ENCODE measurements around the gene ATP2B3. TPM values are rescaled to one million over a fixed set of nuclear protein-coding genes. Genes with fewer than 3 reads are reported as not detected.

The ATP2B3 gene
- polyA plus RNA-seq, 1 experiment = 0.02 TPM

GRCh38 chrX:153614818-153615217, 97.4 kb downstream of the ATP2B3 start:
- no peaks in the 10 kb centered on the region for H3K36me3 ChIP-seq (ENCODE audit: control insufficient read depth, insufficient read depth, low read length)
- ChIA-PET CTCF (interaction anchor here (1.1 kb wide), 1 partner anchor 8 kb away, joined by 4 read pairs; no protein-coding TSS in a partner anchor), POLR2A (no interaction called here)
- TF ChIP-seq CTCF (IDR thresholded peaks at IDR 0.05; ENCODE audit: insufficient read depth, low read depth, low read length) = no peak
- H3K27me3 ChIP-seq (ENCODE audit: control insufficient read depth, insufficient read depth, low read length) = 0 out of 2 replicates have a peak, but pooled peaks cover 2% of the 10 kb centered on the region
- H3K4me3 ChIP-seq (ENCODE audit: low read depth, low read length) = no peak overlapping the region
- DNase-seq (ENCODE audit: low read depth) = no peak

GRCh38 chrX:153620576-153620975, 103.1 kb downstream of the ATP2B3 start:
- Histone ChIP-seq H3K27me3 (ENCODE audit: control insufficient read depth, insufficient read depth, low read length) (0 out of 2 replicates have a peak, but pooled peaks cover 2% of the 10 kb centered on the region), H3K36me3 (ENCODE audit: control insufficient read depth, insufficient read depth, low read length) (no peaks in the 10 kb centered on the region), H3K4me3 (ENCODE audit: low read depth, low read length) (no peak overlapping the region)
- DNase-seq (ENCODE audit: low read depth) = no peak
- no peak for TF ChIP-seq CTCF (IDR thresholded peaks at IDR 0.05; ENCODE audit: insufficient read depth, low read depth, low read length)
- CTCF ChIA-PET = no interaction called here
- POLR2A ChIA-PET = no interaction called here

GRCh38 chrX:153621949-153622598, 104.6 kb downstream of the ATP2B3 start:
- CTCF ChIA-PET = no interaction called here
- TF ChIP-seq CTCF (IDR thresholded peaks at IDR 0.05; ENCODE audit: insufficient read depth, low read depth, low read length) = no peak
- Histone ChIP-seq H3K27me3 (ENCODE audit: control insufficient read depth, insufficient read depth, low read length) (0 out of 2 replicates have a peak, but pooled peaks cover 2% of the 10 kb centered on the region), H3K36me3 (ENCODE audit: control insufficient read depth, insufficient read depth, low read length) (no peaks in the 10 kb centered on the region), H3K4me3 (ENCODE audit: low read depth, low read length) (no peak overlapping the region)
- no peak for DNase-seq (ENCODE audit: low read depth)
- POLR2A ChIA-PET = no interaction called here

GRCh38 chrX:153622661-153623309, 105.3 kb downstream of the ATP2B3 start:
- ChIA-PET POLR2A (no interaction called here), CTCF (interaction anchor here (1.0 kb wide), 1 partner anchor 9 kb away, joined by 4 read pairs; no protein-coding TSS in a partner anchor)
- no peak for DNase-seq (ENCODE audit: low read depth)
- H3K4me3 ChIP-seq (ENCODE audit: low read depth, low read length) = no peak overlapping the region
- 0 out of 2 replicates have a peak, but pooled peaks cover 2% of the 10 kb centered on the region for H3K27me3 ChIP-seq (ENCODE audit: control insufficient read depth, insufficient read depth, low read length)
- H3K36me3 ChIP-seq (ENCODE audit: control insufficient read depth, insufficient read depth, low read length) = no peaks in the 10 kb centered on the region
- no peak for TF ChIP-seq CTCF (IDR thresholded peaks at IDR 0.05; ENCODE audit: insufficient read depth, low read depth, low read length)

- ChIA-PET POLR2A (no interaction called here), CTCF (interaction anchor here (1.0 kb wide), 1 partner anchor 9 kb away, joined by 4 read pairs; no protein-coding TSS in a partner anchor)
- Histone ChIP-seq H3K27me3 (ENCODE audit: control insufficient read depth, insufficient read depth, low read length) (0 out of 2 replicates have a peak, but pooled peaks cover 2% of the 10 kb centered on the region), H3K4me3 (ENCODE audit: low read depth, low read length) (no peak overlapping the region), H3K36me3 (ENCODE audit: control insufficient read depth, insufficient read depth, low read length) (no peaks in the 10 kb centered on the region)
- no peak for DNase-seq (ENCODE audit: low read depth)
- no peak for TF ChIP-seq CTCF (IDR thresholded peaks at IDR 0.05; ENCODE audit: insufficient read depth, low read depth, low read length)
Observed at GRCh38 chrX:153623310-153624029, 106.0 kb downstream of the ATP2B3 start.
